ENCODE measurements around the gene ATF4. TPM values are rescaled to one million over a fixed set of nuclear protein-coding genes. Genes with fewer than 3 reads are reported as not detected.

ATF4 gene
- total and polyA plus RNA-seq, 2 of the 13 experiments (the other 11 are each of a cell fraction or from before 2014, with no cell fraction given), result 486 to 1,297 TPM

GRCh38 chr22:39519681-39520225, 609 bp upstream of the ATF4 start (continued):
- TF ChIP-seq THAP8 (CRISPR knock-in tag; IDR thresholded peaks at IDR 0.05; ENCODE audit: borderline replicate concordance), result peak; percentile 22; the same call in 1 of the 2 replicates
- no peak for TF ChIP-seq MAFK (conservative IDR thresholded peaks at IDR 0.05 in 1 of 2, IDR thresholded peaks at IDR 0.05 in 1 of 2; ENCODE audit: low read length in 2 of 2)
- peak; percentile 89 for TF ChIP-seq ZFY (CRISPR knock-in tag; IDR thresholded peaks at IDR 0.05)
- TF ChIP-seq ZBTB44 (CRISPR knock-in tag; IDR thresholded peaks at IDR 0.05), result no peak
- no peak; the same call in 1 of the 2 replicates for TF ChIP-seq ZNF563 (CRISPR knock-in tag; IDR thresholded peaks at IDR 0.05)
- no peak for TF ChIP-seq CC2D1A (CRISPR knock-in tag; IDR thresholded peaks at IDR 0.05)
- TF ChIP-seq, protein P1, sequence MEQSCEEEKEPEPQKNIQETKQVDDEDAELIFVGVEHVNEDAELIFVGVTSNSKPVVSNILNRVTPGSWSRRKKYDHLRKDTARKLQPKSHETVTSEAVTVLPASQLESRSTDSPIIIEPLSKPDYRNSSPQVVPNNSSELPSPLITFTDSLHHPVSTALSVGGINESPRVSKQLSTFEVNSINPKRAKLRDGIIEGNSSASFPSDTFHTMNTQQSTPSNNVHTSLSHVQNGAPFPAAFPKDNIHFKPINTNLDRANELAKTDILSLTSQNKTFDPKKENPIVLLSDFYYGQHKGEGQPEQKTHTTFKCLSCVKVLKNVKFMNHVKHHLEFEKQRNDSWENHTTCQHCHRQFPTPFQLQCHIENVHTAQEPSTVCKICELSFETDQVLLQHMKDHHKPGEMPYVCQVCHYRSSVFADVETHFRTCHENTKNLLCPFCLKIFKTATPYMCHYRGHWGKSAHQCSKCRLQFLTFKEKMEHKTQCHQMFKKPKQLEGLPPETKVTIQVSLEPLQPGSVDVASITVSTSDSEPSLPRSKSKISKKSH (CRISPR knock-in tag; IDR thresholded peaks at IDR 0.05; ENCODE audit: borderline replicate concordance), result peak; percentile 74; the same call in 1 of the 2 replicates
- TF ChIP-seq TRIM24 (CRISPR knock-in tag; IDR thresholded peaks at IDR 0.05), result no peak
- TF ChIP-seq PTBP1 (IDR thresholded peaks at IDR 0.05; ENCODE audit: low read depth, low read length, poor library complexity, severe bottlenecking), result no peak
- no peak for TF ChIP-seq PRDM15 (CRISPR knock-in tag; IDR thresholded peaks at IDR 0.05)
- no peak for TF ChIP-seq SOX5 (CRISPR knock-in tag; IDR thresholded peaks at IDR 0.05; ENCODE audit: borderline replicate concordance)
- TF ChIP-seq MYPOP (CRISPR knock-in tag; IDR thresholded peaks at IDR 0.05), result 0 out of 2 replicates have a peak, but pooled peaks have one; percentile 43
- no peak for TF ChIP-seq HNRNPK (IDR thresholded peaks at IDR 0.05; ENCODE audit: low read depth, low read length, poor library complexity, severe bottlenecking)
- TF ChIP-seq ZNF12 (CRISPR knock-in tag; IDR thresholded peaks at IDR 0.05), result peak; percentile 21; the same call in 1 of the 2 replicates
- TF ChIP-seq, protein P2, sequence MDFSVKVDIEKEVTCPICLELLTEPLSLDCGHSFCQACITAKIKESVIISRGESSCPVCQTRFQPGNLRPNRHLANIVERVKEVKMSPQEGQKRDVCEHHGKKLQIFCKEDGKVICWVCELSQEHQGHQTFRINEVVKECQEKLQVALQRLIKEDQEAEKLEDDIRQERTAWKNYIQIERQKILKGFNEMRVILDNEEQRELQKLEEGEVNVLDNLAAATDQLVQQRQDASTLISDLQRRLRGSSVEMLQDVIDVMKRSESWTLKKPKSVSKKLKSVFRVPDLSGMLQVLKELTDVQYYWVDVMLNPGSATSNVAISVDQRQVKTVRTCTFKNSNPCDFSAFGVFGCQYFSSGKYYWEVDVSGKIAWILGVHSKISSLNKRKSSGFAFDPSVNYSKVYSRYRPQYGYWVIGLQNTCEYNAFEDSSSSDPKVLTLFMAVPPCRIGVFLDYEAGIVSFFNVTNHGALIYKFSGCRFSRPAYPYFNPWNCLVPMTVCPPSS (IDR thresholded peaks at IDR 0.05), result no peak
- TF ChIP-seq ZNF367 (CRISPR knock-in tag; IDR thresholded peaks at IDR 0.05; ENCODE audit: borderline replicate concordance), result no peak
- no peak for TF ChIP-seq TAF15 (IDR thresholded peaks at IDR 0.05; ENCODE audit: low read depth, low read length, poor library complexity, severe bottlenecking)
- TF ChIP-seq ZNF333 (CRISPR knock-in tag; IDR thresholded peaks at IDR 0.05; ENCODE audit: borderline replicate concordance), result peak; percentile 85; the same call in 1 of the 2 replicates
- no peak for TF ChIP-seq ZNF780A (CRISPR knock-in tag; IDR thresholded peaks at IDR 0.05)

All from HepG2 (cell line).